ENCODE data around the gene CRELD2.

GRCh38 chr22:49954354-49954753 is 35.9 kb downstream of the CRELD2 start:
- TF ChIP-seq REST (IDR thresholded peaks at IDR 0.05; ENCODE audit: unreplicated experiment): no peak
- no peak for TF ChIP-seq EZH2 (IDR thresholded peaks at IDR 0.05; ENCODE audit: low read depth, unreplicated experiment)
- TF ChIP-seq NANOG (IDR thresholded peaks at IDR 0.05; ENCODE audit: borderline replicate concordance): no peak

All from GM23338 (cell line).